Measurements from ENCODE around the gene RENBP.

The RENBP gene

DNA sequence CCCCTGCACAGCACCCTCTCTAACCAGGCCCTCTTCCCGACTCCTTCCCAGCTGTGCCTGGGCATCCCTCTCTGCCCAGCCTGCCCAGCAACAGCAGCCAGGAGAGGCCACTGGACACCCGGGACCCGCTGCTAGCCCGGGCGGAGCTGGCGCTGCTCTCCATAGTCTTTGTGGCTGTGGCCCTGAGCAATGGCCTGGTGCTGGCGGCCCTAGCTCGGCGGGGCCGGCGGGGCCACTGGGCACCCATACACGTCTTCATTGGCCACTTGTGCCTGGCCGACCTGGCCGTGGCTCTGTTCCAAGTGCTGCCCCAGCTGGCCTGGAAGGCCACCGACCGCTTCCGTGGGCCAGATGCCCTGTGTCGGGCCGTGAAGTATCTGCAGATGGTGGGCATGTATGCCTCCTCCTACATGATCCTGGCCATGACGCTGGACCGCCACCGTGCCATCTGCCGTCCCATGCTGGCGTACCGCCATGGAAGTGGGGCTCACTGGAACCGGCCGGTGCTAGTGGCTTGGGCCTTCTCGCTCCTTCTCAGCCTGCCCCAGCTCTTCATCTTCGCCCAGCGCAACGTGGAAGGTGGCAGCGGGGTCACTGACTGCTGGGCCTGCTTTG is 38.9 kb downstream of the RENBP start:
- TF ChIP-seq, protein P1, sequence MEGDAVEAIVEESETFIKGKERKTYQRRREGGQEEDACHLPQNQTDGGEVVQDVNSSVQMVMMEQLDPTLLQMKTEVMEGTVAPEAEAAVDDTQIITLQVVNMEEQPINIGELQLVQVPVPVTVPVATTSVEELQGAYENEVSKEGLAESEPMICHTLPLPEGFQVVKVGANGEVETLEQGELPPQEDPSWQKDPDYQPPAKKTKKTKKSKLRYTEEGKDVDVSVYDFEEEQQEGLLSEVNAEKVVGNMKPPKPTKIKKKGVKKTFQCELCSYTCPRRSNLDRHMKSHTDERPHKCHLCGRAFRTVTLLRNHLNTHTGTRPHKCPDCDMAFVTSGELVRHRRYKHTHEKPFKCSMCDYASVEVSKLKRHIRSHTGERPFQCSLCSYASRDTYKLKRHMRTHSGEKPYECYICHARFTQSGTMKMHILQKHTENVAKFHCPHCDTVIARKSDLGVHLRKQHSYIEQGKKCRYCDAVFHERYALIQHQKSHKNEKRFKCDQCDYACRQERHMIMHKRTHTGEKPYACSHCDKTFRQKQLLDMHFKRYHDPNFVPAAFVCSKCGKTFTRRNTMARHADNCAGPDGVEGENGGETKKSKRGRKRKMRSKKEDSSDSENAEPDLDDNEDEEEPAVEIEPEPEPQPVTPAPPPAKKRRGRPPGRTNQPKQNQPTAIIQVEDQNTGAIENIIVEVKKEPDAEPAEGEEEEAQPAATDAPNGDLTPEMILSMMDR (IDR thresholded peaks at IDR 0.05; ENCODE audit: insufficient read depth, low read depth, low read length, missing control alignments) = no peak
- H3K4me3 ChIP-seq (ENCODE audit: low read depth, low read length) = no peak overlapping the region
- DNase-seq (ENCODE audit: low read depth) = no peak

DNA sequence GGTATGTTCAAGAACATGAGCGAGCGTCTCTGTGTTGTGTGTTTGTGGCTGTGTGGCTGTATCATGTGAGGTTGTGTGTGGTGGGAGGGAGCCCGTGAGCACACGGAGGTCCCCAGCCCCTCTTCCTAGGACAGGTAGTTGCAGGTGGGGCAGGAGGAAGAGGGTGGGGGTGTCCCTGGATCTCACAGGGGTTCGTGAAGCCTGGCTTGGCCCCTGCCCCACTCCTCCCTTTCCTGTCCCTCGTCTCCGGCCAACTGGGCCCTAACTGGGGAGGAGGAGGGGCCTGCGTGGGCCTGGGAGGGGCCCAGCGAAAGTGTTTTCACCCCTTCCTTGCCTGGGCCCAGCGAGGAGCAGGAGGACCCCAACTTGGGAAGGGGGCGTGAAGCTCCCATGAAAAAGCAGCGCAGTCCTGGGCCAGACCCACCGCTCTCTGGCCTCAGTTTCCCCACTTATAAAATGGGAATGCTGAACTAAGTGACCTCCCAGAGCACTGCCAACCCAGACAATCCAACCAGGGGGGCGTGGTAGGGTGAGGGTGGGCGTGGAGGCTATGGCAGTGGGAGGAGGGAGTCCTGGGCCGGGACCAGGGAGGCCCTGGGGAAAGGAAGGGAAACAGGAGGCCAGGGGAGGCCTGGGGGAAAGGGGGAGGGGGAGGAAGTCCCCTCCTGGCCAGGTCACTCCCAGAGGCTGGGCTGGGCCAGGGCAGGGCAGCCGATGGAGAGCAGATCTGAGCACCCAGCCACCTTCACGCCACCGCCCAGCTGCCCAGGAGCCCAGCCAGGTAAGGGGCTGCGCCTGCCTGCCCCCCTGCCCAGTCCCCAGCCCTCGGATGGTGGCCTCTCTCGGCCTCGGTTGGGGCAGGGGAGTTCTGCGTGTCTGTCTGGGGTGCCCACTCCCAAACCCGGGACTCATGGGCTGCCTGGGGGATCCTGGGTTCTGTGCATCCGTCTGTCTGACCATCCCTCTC is 40.2 kb downstream of the RENBP start, which contains the start of gene AVPR2:
Gene AVPR2 (plus strand): TSS at position 683 of the 967 bp plus-strand sequence. CDS start 473 bp downstream, outside the sequence.
- TF ChIP-seq, protein P1 (IDR thresholded peaks at IDR 0.05; ENCODE audit: insufficient read depth, low read depth, low read length, missing control alignments) = no peak
- no peak for DNase-seq (ENCODE audit: low read depth)
- no peak within 1 kb of the TSS for H3K4me3 ChIP-seq (ENCODE audit: low read depth, low read length)

DNA sequence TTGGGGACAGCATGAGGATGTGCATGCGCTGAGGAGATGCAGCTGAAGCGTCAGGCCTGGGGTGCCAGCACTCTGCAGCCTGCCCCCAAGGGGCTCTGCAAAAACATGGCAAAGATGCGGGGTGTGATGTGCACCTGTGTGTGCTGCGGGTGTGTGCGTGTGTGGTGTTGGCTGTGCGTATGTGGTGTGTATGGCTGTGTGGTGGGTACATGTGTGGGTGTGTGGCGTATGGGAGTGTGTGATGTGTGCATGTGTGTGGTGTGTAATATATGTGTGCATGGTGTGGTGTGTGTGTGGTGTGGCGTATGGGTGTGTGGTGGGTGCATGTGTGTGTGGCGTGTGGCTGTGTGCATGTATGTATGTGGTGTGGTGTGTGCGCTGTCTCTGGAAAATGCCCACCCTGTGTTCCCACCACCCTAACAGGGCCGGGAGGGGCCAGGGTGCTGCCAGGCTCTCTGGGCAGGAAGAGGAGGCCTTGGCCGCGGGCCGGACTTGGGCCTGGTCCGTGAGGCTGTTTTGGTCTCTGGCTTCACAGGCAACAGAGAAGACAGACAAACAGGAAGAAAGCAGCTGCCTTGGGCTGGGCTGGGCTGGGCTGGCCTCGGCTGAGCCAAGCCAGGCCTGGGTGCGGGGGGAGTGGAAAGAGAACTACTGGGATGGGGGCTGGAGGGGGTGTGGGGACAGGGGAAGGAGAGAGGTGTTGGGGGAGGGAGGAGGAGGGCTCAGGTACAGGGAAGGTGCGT is 41.0 kb downstream of the RENBP start:
- no peak for DNase-seq (ENCODE audit: low read depth)
- TF ChIP-seq, protein P1 (IDR thresholded peaks at IDR 0.05; ENCODE audit: insufficient read depth, low read depth, low read length, missing control alignments) = no peak
- H3K4me3 ChIP-seq (ENCODE audit: low read depth, low read length) = no peak overlapping the region

DNA sequence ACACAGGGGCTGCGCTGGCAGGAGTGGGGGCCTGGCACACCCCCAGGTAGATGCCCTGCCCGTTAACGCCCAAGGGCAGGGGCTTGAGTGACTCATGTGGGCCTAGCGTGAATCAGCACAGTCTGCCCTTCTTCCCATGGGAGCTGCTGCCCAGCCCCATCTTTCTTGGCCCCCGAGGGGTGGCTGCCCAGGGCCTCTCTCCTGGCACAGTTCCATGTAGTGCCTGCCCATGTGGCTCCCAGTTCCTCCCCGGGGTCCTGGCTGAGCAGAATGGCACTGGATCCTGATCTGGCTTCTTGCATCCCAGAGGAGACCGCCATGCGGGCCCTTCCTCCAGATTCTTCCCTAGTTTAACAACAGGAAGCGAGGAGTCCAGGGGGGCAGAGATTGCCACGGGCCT is 42.1 kb downstream of the RENBP start:
- H3K4me3 ChIP-seq (ENCODE audit: low read depth, low read length) = no peak overlapping the region
- no peak for DNase-seq (ENCODE audit: low read depth)
- TF ChIP-seq, protein P1 (IDR thresholded peaks at IDR 0.05; ENCODE audit: insufficient read depth, low read depth, low read length, missing control alignments) = no peak

DNA sequence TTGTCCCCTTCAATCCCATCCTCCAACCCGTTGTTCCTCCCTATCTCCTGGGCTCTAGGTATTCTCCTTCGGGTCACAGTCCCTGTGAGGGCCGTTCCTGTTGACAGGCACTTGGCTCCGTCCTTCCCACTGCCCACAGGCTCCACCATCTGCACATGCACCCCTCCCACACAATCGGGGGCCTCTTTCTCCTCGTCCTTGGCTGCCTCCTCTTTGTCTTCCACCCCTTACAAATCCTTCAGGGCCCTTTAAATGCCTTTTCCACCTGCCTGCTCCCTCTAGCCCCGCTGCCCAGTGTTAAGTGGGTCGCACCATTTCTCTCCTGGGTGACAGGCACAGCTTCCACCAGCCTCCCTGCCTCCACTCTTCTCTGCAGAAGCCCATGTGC is 42.7 kb downstream of the RENBP start:
- TF ChIP-seq, protein P1 (IDR thresholded peaks at IDR 0.05; ENCODE audit: insufficient read depth, low read depth, low read length, missing control alignments) = no peak
- H3K4me3 ChIP-seq (ENCODE audit: low read depth, low read length) = no peak overlapping the region
- DNase-seq (ENCODE audit: low read depth) = no peak

DNA sequence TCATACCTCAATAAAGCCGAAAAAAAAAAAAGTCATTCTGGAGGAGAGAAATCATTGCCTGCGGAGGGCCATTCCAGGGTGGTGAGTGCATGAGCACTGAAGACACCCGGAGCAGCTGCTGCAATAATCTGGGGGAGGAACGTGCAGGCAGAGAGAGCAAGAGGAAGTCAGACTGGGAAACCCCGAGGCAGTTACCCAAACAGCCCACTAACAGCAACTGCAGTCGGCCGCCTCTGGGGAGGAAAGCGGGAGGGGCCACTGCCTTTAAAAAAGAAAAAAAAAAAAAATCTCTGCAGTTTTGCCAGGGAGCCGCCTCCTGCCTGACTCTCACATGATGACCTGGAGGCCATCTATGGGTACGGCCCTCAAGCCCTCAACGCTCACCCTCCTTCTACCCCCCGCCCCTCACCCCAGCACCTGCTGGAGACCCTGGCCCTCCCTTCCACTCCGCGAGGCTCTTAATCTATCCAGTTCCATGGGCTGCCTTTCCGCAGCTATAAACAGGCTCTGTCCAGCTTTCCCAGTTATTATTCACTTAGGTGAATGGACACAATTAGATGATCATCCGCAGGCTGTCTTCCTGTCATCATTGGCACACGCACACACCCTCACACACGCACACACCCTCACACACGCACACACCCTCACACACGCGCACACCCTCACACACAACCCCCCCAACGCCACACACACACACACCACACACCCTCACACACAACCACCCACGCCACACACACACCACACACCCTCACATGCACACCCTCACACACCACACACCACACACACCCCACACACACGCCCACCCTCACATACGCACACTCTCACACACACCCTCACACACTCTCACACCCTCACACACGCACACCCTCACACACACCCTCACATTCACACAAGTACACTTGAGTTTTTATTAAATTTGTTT is 43.4 kb downstream of the RENBP start:
- TF ChIP-seq, protein P1 (IDR thresholded peaks at IDR 0.05; ENCODE audit: insufficient read depth, low read depth, low read length, missing control alignments) = no peak
- peak overlapping the region; percentile 10 for H3K4me3 ChIP-seq (ENCODE audit: low read depth, low read length)
- peak; percentile 82 for DNase-seq (ENCODE audit: low read depth)
